HG02588 (cell line): Measurements from ENCODE around the gene ARHGDIG.
"Not testable (repeated sequence)": the region's sequence is repeated elsewhere in the genome, so short reads cannot be mapped to it uniquely, and the experiment has no call there.

Experiments
- ATAC-seq: cut with Tn5 transposase; IDR thresholded peaks from one replicate; pipeline ENCODE4 v1.9.1; 2021; ENCODE audit warnings: mild to moderate bottlenecking, moderate library complexity; ENCODE audit not compliant: unreplicated experiment

ARHGDIG gene

DNA sequence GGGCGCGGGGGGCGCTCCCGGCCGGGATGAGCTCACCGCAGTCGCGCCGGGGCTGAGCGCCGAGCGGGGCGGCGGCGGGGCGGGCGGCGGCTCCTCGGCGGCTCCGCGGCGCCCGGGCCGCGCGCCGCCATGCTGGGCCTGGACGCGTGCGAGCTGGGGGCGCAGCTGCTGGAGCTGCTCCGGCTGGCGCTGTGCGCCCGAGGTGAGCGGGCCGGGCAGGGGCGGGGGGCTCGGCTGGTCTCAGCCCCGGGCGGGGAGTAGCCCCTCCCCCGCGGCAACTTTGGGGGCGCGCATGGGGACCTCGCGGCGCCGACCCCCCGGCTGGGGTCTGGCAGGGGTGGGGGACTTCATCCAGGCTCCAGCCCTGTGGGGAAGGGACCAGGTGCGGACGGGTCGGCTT, at the start of gene ARHGDIG:
ARHGDIG (plus strand) TSS at position 40 of the 400 bp plus-strand sequence; CDS start at position 130, 90 bp downstream.
- ATAC-seq: no peak

DNA sequence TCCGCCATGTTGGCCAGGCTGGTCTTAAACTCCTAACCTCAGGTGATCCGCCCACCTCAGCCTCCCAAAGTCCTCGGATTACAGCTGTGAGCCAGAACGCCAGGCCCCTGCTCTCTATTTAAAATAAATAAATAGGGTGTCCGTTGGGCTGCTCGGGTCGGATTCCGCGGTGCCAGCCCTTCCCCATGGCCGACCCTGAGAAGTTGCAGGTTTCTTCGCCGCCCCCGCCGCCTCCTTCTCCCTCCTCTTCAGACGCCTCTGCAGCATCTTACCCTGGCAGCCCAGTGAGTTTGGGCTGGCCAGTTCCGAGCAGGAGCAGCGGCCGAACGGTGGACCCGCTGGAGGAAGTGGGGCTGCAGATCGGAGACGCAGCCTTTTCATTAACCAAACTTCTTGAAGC, 49.4 kb upstream of the ARHGDIG start:
- no peak for ATAC-seq

DNA sequence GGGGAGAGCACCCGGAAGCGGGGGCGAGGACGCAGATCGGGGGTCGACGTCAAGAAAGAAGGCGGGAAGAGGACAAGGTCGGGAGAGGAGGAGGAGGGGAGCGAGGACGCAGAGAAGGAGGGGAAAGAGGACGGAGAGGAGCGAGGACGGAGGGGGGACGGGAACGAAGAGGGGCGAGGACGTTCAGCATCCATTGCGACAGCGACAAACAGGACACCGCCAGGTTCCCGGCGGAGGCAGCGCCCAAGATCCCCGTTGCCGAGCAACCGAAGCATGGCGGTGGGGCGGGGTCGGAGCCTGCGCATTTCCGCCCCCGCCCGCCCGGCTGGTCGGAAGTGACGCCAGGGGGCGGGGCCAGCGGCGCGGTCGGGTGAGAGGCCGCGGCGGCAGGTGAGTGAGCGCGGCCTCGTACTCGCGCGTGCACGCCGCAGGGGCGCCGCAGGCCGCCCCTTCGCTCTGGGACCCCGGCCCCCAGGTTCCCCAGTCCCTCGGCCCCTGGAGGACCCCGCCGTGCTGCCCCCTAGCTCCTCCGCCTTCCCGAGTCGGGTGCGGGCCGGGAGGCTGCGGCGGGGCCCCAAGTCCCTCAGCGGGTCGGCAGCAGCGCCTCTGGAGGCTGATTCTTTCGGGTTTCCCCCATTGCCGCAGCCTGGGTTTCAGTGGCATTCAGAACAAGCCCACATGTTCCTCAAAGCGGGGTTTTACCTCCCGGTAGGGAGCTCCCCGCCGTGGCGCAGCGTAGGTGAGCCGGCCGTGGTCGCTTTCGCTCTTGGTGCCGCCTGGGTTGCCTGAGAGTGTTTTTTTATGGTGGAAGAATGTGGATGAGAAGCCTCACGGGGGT, 45.7 kb upstream of the ARHGDIG start, which contains the start of gene FAM234A:
FAM234A (plus strand) TSS at position 354 of the 838 bp plus-strand sequence. CDS start 19,593 bp downstream, outside the sequence.
- peak; percentile 86 for ATAC-seq

- ATAC-seq: no peak
Observed at GRCh38 chr16:239948-240277, 40.5 kb upstream of the ARHGDIG start.

DNA sequence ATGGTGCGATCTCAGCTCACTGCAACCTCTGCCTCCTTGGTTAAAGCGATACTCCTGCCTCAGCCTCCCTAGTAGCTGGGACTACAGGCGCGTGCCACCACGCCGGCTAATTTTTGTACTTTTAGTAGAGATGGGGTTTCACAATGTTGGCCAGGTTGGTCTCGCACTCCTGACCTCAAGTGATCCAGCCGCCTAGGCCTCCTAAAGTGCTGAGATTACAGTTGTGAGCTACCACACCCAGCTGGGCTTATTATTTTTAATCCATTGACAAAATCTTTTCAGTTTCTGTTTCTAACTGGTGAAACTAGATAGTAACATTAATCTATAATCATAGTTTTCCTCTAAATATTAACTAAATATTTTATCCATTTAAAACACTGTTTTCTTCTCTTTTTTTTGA, 39.8 kb upstream of the ARHGDIG start:
- ATAC-seq: no peak

- ATAC-seq: no peak
Observed at GRCh38 chr16:242281-242680, 38.1 kb upstream of the ARHGDIG start.

- ATAC-seq: no peak
Observed at GRCh38 chr16:243348-243747, 37.0 kb upstream of the ARHGDIG start.

DNA sequence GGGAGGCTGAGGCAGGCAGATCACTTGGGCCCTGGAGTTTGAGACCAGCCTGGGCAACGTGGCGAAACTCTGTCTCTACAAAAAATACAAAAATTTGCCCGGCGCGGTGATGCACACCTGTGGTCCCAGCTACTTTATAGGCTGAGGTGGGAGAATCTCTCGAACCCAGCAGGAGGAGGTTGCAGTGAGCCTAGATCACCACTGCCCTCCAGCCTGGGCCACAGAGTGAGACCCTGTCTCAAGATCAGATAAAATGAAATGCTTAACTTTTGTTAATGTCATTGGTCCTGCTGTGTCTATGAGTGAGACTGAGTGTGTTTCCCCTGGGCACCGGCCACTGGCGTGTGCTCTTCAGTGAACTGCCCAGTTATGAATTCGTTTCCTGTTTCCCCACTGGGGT, 35.3 kb upstream of the ARHGDIG start:
- no peak for ATAC-seq

GRCh38 chr16:247027-247426, 33.4 kb upstream of the ARHGDIG start:
- no peak for ATAC-seq

- no peak for ATAC-seq
Observed at GRCh38 chr16:249431-249830, 31.0 kb upstream of the ARHGDIG start.

DNA sequence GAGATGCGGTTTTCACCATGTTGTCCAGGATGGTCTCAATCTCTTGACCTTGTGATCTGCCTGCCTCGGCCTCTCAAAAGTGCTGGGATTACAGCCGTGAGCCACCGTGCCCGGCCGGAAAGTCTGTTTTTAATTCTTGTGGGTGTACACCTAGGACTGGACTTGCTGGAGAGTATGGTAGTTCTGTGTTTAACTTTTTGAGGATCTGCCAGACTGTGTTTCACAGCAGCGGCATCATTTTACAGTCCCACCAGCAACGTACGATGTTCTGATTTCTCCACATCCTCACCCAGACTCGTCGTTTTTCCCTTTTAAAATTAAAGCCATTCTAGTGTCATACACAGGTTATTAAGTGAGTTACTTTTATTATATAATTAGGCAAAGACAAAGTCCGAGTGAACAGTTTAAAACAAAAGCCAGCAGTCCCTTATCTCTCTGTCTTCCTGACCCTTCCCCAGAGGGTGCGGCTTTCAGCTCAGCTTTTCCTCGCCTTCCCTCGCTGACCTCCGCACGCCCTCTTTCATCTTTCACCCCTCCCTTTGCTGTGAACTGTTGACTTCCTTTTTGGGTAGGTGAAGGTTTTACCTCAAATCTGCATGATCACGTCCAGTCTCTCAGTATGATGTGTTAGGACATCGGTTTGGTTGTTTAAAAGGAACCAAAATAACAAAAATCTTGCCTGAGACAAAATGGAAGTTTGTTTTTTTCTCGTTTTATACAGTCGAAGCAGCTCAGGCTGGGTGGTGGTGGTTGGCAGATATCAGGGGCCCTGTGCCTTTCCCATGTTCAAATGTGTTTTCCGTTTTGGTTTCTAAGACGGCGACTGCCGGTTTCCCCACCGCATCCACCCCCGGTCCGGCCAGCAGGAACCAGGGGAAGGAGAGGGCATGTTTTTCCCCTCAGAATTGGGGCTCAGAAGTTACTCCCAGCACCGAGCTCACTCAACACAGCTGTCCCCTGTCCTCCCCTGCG, 27.7 kb upstream of the ARHGDIG start:
- ATAC-seq: no peak

DNA sequence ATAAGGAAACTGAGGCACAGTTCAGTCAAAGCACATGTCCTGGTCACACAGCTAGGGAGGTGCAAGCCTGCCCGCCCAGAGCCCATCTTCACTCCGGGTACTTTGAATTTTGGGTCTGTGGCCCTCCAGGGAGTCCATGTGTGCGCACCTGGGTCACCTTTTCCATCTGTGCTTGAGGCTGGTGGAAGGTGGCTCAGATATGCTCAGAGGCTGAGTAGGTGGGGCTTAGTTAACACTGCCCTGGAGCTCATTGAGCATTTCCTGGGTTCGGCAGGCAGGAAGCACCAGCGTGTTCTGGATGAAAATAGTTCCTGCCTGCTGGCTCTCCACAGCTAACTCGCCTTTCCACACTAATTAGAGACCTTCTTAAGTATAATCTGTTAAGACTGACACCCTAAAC, 26.6 kb upstream of the ARHGDIG start:
- no peak for ATAC-seq

- no peak for ATAC-seq
Observed at GRCh38 chr16:254461-254860, 25.9 kb upstream of the ARHGDIG start.

- no peak for ATAC-seq
Observed at GRCh38 chr16:255183-255582, 25.2 kb upstream of the ARHGDIG start.

- not testable (repeated sequence) for ATAC-seq
Observed at GRCh38 chr16:258091-258490, 22.3 kb upstream of the ARHGDIG start.

DNA sequence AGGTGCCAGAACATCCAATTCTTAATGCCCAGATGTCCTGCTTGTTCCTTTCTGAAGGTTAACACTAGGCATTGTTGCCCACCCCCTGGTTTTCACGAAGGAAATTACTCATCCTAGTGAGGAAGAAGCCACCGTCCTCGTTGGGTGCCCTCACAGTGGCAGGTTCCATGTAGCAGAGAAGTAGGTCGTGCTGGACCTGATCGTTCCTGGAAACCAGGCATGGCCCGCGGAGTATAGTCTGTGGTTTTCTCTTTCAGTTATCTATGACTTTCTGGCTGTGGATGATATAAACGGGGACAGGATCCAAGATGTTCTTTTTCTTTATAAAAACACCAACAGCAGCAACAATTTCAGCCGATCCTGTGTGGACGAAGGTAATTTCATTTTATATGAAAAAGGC, 21.2 kb upstream of the ARHGDIG start:
- no peak for ATAC-seq

- ATAC-seq: no peak
Observed at GRCh38 chr16:259814-260253, 20.6 kb upstream of the ARHGDIG start.

DNA sequence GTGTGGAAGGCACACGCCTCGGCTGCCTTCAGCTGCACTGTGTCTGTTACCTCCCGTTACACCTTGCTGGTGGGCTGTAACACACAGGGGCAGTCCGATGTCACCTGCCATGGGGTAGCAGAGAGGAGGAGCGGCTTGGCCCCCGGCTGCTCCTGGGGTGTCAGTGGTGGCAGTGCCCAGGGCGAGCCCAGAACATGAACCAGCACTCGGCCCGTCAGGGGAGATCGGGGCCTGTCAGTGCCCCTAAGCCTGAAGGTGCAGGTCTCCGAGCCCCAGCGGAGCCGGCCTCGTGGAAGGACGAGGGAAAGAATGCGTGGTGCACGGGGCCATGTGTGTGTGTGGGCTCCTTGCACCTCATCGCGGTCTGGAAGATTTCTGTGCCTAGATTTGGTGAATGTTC, 20.1 kb upstream of the ARHGDIG start:
- no peak for ATAC-seq

GRCh38 chr16:261031-261691, 19.2 kb upstream of the ARHGDIG start:
- ATAC-seq: no peak

- no peak for ATAC-seq
Observed at GRCh38 chr16:262121-262745, 18.2 kb upstream of the ARHGDIG start.
